ENCODE data around the gene LCN10.
A peak's percentile ranks its signal among the peaks of the same experiment; 100 is the strongest.

Gene LCN10

GRCh38 chr9:136729144-136729543 is 13.6 kb downstream of the LCN10 start:
- H3K4me3 Mint-ChIP-seq, result peak overlapping the region; percentile 63
- H3K4me1 Mint-ChIP-seq, result peaks cover 29% of the 10 kb centered on the region
- CTCF ChIA-PET, result interaction anchor here (0.6 to 3.2 kb wide), 13 partner anchors 10 to 450 kb away, joined by 3 to 13 read pairs (median 4); partner anchors contain the start of genes LCN10, LCN6 and LCN8
- peaks cover 26% of the 10 kb centered on the region for H3K36me3 Mint-ChIP-seq
- H3K27ac Mint-ChIP-seq, result no peak overlapping the region
- DNase-seq, result no peak
- no peaks in the 10 kb centered on the region for H3K9me3 Mint-ChIP-seq
- H3K27me3 Mint-ChIP-seq, result peaks cover 17% of the 10 kb centered on the region

- H3K27ac Mint-ChIP-seq, result no peak overlapping the region
- H3K4me3 Mint-ChIP-seq, result peak overlapping the region; percentile 63
- DNase-seq, result no peak
- peaks cover 30% of the 10 kb centered on the region for H3K36me3 Mint-ChIP-seq
- H3K27me3 Mint-ChIP-seq, result peaks cover 15% of the 10 kb centered on the region
- CTCF ChIA-PET, result interaction anchor here (1.0 to 3.2 kb wide), 10 partner anchors 10 to 57 kb away, joined by 3 to 13 read pairs (median 4); partner anchors contain the start of genes LCN6 and LCN8
- H3K4me1 Mint-ChIP-seq, result peaks cover 33% of the 10 kb centered on the region
- no peaks in the 10 kb centered on the region for H3K9me3 Mint-ChIP-seq
Measured at GRCh38 chr9:136728548-136729123, 14.1 kb downstream of the LCN10 start.

- Mint-ChIP-seq H3K36me3 (peaks cover 32% of the 10 kb centered on the region), H3K9me3 (no peaks in the 10 kb centered on the region), H3K27me3 (peaks cover 10% of the 10 kb centered on the region), H3K4me3 (peak overlapping the region; percentile 92), H3K4me1 (peaks cover 34% of the 10 kb centered on the region), H3K27ac (no peak overlapping the region)
- CTCF ChIA-PET, result interaction anchor here (1.0 to 3.2 kb wide), 3 partner anchors 9 to 38 kb away, joined by 3 to 13 read pairs (median 4); no protein-coding TSS in a partner anchor
- DNase-seq, result peak; percentile 92
Measured at GRCh38 chr9:136728080-136728547, 14.6 kb downstream of the LCN10 start.

- peak; percentile 75 for DNase-seq
- CTCF ChIA-PET, result interaction anchor here (0.6 to 3.2 kb wide), 10 partner anchors 8 to 514 kb away, joined by 3 to 13 read pairs (median 5); no protein-coding TSS in a partner anchor
Measured at GRCh38 chr9:136726631-136727191, 16.0 kb downstream of the LCN10 start.

GRCh38 chr9:136726118-136726517 is 16.6 kb downstream of the LCN10 start:
- H3K36me3 Mint-ChIP-seq, result peaks cover 33% of the 10 kb centered on the region
- DNase-seq, result no peak
- peak overlapping the region; percentile 92 for H3K27ac Mint-ChIP-seq
- CTCF ChIA-PET, result interaction anchor here (1.3 to 1.9 kb wide), 5 partner anchors 10 to 54 kb away, joined by 4 to 7 read pairs (median 5); no protein-coding TSS in a partner anchor
- H3K4me3 Mint-ChIP-seq, result peak overlapping the region; percentile 92
- H3K9me3 Mint-ChIP-seq, result no peaks in the 10 kb centered on the region
- H3K27me3 Mint-ChIP-seq, result peaks cover 5% of the 10 kb centered on the region
- H3K4me1 Mint-ChIP-seq, result peaks cover 32% of the 10 kb centered on the region

More at GRCh38 chr9:136726631-136727191, 16.0 kb downstream of the LCN10 start:
- Mint-ChIP-seq H3K9me3 (no peaks in the 10 kb centered on the region), H3K27me3 (peaks cover 5% of the 10 kb centered on the region), H3K27ac (peak overlapping the region; percentile 92), H3K4me1 (peaks cover 32% of the 10 kb centered on the region), H3K36me3 (peaks cover 32% of the 10 kb centered on the region), H3K4me3 (peak overlapping the region; percentile 92)

GRCh38 chr9:136725612-136726011 is 17.1 kb downstream of the LCN10 start:
- CTCF ChIA-PET, result interaction anchor here (1.9 kb wide), 1 partner anchor 11 kb away, joined by 5 read pairs; no protein-coding TSS in a partner anchor
- H3K27me3 Mint-ChIP-seq, result peaks cover 5% of the 10 kb centered on the region
- no peaks in the 10 kb centered on the region for H3K9me3 Mint-ChIP-seq
- no peak overlapping the region for H3K4me3 Mint-ChIP-seq
- peaks cover 34% of the 10 kb centered on the region for H3K36me3 Mint-ChIP-seq
- peaks cover 32% of the 10 kb centered on the region for H3K4me1 Mint-ChIP-seq
- DNase-seq, result no peak
- H3K27ac Mint-ChIP-seq, result peak overlapping the region; percentile 49

GRCh38 chr9:136724772-136725171 is 18.0 kb downstream of the LCN10 start:
- Mint-ChIP-seq H3K4me1 (peaks cover 32% of the 10 kb centered on the region), H3K27me3 (peaks cover 5% of the 10 kb centered on the region), H3K27ac (no peak overlapping the region), H3K36me3 (peaks cover 34% of the 10 kb centered on the region), H3K4me3 (no peak overlapping the region), H3K9me3 (no peaks in the 10 kb centered on the region)
- CTCF ChIA-PET, result no interaction called here
- DNase-seq, result no peak

GRCh38 chr9:136723989-136724388 is 18.8 kb downstream of the LCN10 start:
- Mint-ChIP-seq H3K27me3 (peaks cover 5% of the 10 kb centered on the region), H3K36me3 (peaks cover 34% of the 10 kb centered on the region), H3K4me1 (peaks cover 26% of the 10 kb centered on the region), H3K9me3 (no peaks in the 10 kb centered on the region), H3K27ac (no peak overlapping the region), H3K4me3 (no peak overlapping the region)
- CTCF ChIA-PET, result no interaction called here
- DNase-seq, result no peak

GRCh38 chr9:136723362-136723976 is 19.3 kb downstream of the LCN10 start:
- Mint-ChIP-seq H3K27me3 (peaks cover 7% of the 10 kb centered on the region), H3K4me3 (no peak overlapping the region), H3K4me1 (peaks cover 26% of the 10 kb centered on the region), H3K9me3 (no peaks in the 10 kb centered on the region), H3K27ac (no peak overlapping the region), H3K36me3 (peaks cover 34% of the 10 kb centered on the region)
- CTCF ChIA-PET, result no interaction called here
- no peak for DNase-seq

- peaks cover 26% of the 10 kb centered on the region for H3K4me1 Mint-ChIP-seq
- no peak for DNase-seq
- peaks cover 34% of the 10 kb centered on the region for H3K36me3 Mint-ChIP-seq
- H3K27me3 Mint-ChIP-seq, result peaks cover 8% of the 10 kb centered on the region
- no peak overlapping the region for H3K4me3 Mint-ChIP-seq
- H3K9me3 Mint-ChIP-seq, result no peaks in the 10 kb centered on the region
- no peak overlapping the region for H3K27ac Mint-ChIP-seq
- CTCF ChIA-PET, result no interaction called here
Measured at GRCh38 chr9:136722969-136723356, 19.8 kb downstream of the LCN10 start.

GRCh38 chr9:136722093-136722968 is 20.4 kb downstream of the LCN10 start:
- Mint-ChIP-seq H3K4me3 (no peak overlapping the region), H3K9me3 (no peaks in the 10 kb centered on the region), H3K36me3 (peaks cover 32% of the 10 kb centered on the region), H3K27ac (no peak overlapping the region), H3K27me3 (peaks cover 5% of the 10 kb centered on the region), H3K4me1 (peaks cover 26% of the 10 kb centered on the region)
- CTCF ChIA-PET, result no interaction called here
- no peak for DNase-seq

GRCh38 chr9:136721339-136722092 is 21.2 kb downstream of the LCN10 start:
- H3K36me3 Mint-ChIP-seq, result peaks cover 27% of the 10 kb centered on the region

GRCh38 chr9:136720898-136721338 is 21.8 kb downstream of the LCN10 start:
- CTCF ChIA-PET, result interaction anchor here (3.4 kb wide), 1 partner anchor 7 kb away, joined by 13 read pairs; no protein-coding TSS in a partner anchor
- H3K9me3 Mint-ChIP-seq, result no peaks in the 10 kb centered on the region

More at GRCh38 chr9:136721339-136722092, 21.2 kb downstream of the LCN10 start:
- H3K27me3 Mint-ChIP-seq, result peaks cover 3% of the 10 kb centered on the region
- H3K9me3 Mint-ChIP-seq, result no peaks in the 10 kb centered on the region
- CTCF ChIA-PET, result no interaction called here
- H3K4me3 Mint-ChIP-seq, result no peak overlapping the region
- peaks cover 22% of the 10 kb centered on the region for H3K4me1 Mint-ChIP-seq
- no peak overlapping the region for H3K27ac Mint-ChIP-seq
- no peak for DNase-seq

More at GRCh38 chr9:136720898-136721338, 21.8 kb downstream of the LCN10 start:
- Mint-ChIP-seq H3K27ac (no peak overlapping the region), H3K4me1 (peaks cover 16% of the 10 kb centered on the region), H3K36me3 (peaks cover 22% of the 10 kb centered on the region), H3K4me3 (no peak overlapping the region), H3K27me3 (peaks cover 7% of the 10 kb centered on the region)
- DNase-seq, result no peak
